Erythroblast (primary cell): ENCODE data around the gene CD84.
A peak's percentile ranks its signal among the peaks of the same experiment; 100 is the strongest.
"Not testable (repeated sequence)": the region's sequence is repeated elsewhere in the genome, so short reads cannot be mapped to it uniquely, and the experiment has no call there.

Source experiments
- DNase-seq, 2 experiments: peaks; one replicate each; lab custom pipeline; 2025; lab: John Stamatoyannopoulos, UW
- GATA1 ChIP-seq: IDR thresholded peaks from 2 replicates; pipeline ENCODE4 v1.6.1; 2011; ENCODE audit warnings: low read depth, mild to moderate bottlenecking, control low read depth, low read length, moderate library complexity
- POLR2A ChIP-seq: IDR thresholded peaks from 2 replicates; pipeline ENCODE4 v1.6.1; 2011; ENCODE audit warnings: mild to moderate bottlenecking, low read length

CD84 gene

GRCh38 chr1:160579216-160579701, at the start of gene CD84:
Gene CD84, minus strand, starts transcription at chr1:160579496. Its CDS starts 59 bp downstream, at chr1:160579437.
- TF ChIP-seq POLR2A (peak; percentile 43), GATA1 (no peak)
- DNase-seq: peak; percentile 50 to 52

GRCh38 chr1:160628799-160629263, 49.5 kb upstream of the CD84 start:
- no peak for DNase-seq
- no peak for TF ChIP-seq POLR2A
- TF ChIP-seq GATA1: no peak

GRCh38 chr1:160627677-160628289, 48.5 kb upstream of the CD84 start:
- not testable (repeated sequence) for DNase-seq

- TF ChIP-seq POLR2A (no peak), GATA1 (no peak)
These were observed 47.4 kb upstream of the CD84 start for GRCh38 chr1:160626509-160627342.

GRCh38 chr1:160625725-160626498, 46.6 kb upstream of the CD84 start:
- no peak for DNase-seq
- TF ChIP-seq POLR2A: no peak
- TF ChIP-seq GATA1: no peak

More at GRCh38 chr1:160626509-160627342, 47.4 kb upstream of the CD84 start:
- peak in 1 of 2 experiments; percentile 51 for DNase-seq

GRCh38 chr1:160625321-160625720, 46.0 kb upstream of the CD84 start:
- no peak for TF ChIP-seq GATA1
- no peak for TF ChIP-seq POLR2A
- DNase-seq: no peak

GRCh38 chr1:160624464-160624863, 45.2 kb upstream of the CD84 start:
- no peak for TF ChIP-seq POLR2A
- TF ChIP-seq GATA1: no peak

GRCh38 chr1:160623862-160624261, 44.6 kb upstream of the CD84 start:
- no peak for TF ChIP-seq GATA1
- TF ChIP-seq POLR2A: no peak
- no peak for DNase-seq

More at GRCh38 chr1:160624464-160624863, 45.2 kb upstream of the CD84 start:
- no peak for DNase-seq

- TF ChIP-seq POLR2A (no peak), GATA1 (no peak)
- no peak for DNase-seq
These were observed 43.9 kb upstream of the CD84 start for GRCh38 chr1:160623227-160623633.

GRCh38 chr1:160622501-160623226, 43.4 kb upstream of the CD84 start:
- TF ChIP-seq GATA1 (no peak), POLR2A (no peak)
- no peak for DNase-seq

GRCh38 chr1:160621633-160622413, 42.5 kb upstream of the CD84 start:
- no peak for TF ChIP-seq POLR2A
- no peak for TF ChIP-seq GATA1
- DNase-seq: no peak

GRCh38 chr1:160620942-160621632, 41.8 kb upstream of the CD84 start:
- no peak for DNase-seq
- TF ChIP-seq POLR2A (no peak), GATA1 (no peak)
